Kidney epithelial cell (primary cell): ENCODE data around the gene RPS6KA5. TPM values are rescaled to one million over a fixed set of nuclear protein-coding genes. Genes with fewer than 3 reads are reported as not detected.
"Not testable (repeated sequence)": the region's sequence is repeated elsewhere in the genome, so short reads cannot be mapped to it uniquely, and the experiment has no call there.

Experiments
- DNase-seq: peaks from one replicate; pipeline ENCODE4 v3.0.0-alpha.2; 2010; ENCODE audit warnings: low read depth
- H3K27me3 ChIP-seq: 2 replicates; pipeline ENCODE4 v1.6.0; 2011; ENCODE audit warnings: low read length; ENCODE audit not compliant: control insufficient read depth, insufficient read depth
- H3K36me3 ChIP-seq: 2 replicates; pipeline ENCODE4 v1.5.1; 2011; ENCODE audit warnings: low read length; ENCODE audit not compliant: control insufficient read depth, insufficient read depth
- H3K4me3 ChIP-seq: 2 replicates; pipeline ENCODE4 v1.5.1; 2011; ENCODE audit warnings: low read depth, mild to moderate bottlenecking, control low read depth, low read length
- total RNA-seq: library from RNA; depleted of rRNA; stranded (reverse); fragments of >200 nt; gene quantifications from 2 replicates; pipeline ENCODE4 v1.2.3, GENCODE V29; 2015
- TF ChIP-seq, protein P1 (sequence below): IDR thresholded peaks from 2 replicates; pipeline ENCODE4 v1.5.1; 2011; ENCODE audit warnings: mild to moderate bottlenecking, moderate library complexity, low read length, control low read depth, inconsistent platforms; ENCODE audit not compliant: insufficient read depth, poor library complexity, severe bottlenecking

RPS6KA5 gene
- total RNA-seq, 1 donor from 2014 or later = 3.7 TPM

DNA sequence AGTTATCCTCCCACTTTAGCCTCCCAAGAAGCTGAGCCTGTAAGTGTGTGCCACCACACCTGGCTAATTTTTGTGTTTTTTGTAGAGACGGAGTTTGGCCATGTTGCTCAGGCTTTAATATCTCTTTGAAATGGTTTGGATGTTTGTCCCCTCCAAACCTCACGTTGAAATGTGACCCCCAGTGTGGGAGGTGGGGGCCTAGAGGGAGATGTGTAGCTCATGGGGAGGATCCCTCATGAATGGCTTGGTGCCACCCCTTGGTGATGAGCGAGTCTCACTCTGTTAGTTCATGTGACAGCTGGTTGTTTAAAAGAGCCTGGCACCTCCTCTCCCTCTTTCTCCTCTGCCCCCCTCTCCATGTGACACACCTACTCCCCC, 220.6 kb downstream of the RPS6KA5 start:
- DNase-seq = no peak
- TF ChIP-seq, protein P1, sequence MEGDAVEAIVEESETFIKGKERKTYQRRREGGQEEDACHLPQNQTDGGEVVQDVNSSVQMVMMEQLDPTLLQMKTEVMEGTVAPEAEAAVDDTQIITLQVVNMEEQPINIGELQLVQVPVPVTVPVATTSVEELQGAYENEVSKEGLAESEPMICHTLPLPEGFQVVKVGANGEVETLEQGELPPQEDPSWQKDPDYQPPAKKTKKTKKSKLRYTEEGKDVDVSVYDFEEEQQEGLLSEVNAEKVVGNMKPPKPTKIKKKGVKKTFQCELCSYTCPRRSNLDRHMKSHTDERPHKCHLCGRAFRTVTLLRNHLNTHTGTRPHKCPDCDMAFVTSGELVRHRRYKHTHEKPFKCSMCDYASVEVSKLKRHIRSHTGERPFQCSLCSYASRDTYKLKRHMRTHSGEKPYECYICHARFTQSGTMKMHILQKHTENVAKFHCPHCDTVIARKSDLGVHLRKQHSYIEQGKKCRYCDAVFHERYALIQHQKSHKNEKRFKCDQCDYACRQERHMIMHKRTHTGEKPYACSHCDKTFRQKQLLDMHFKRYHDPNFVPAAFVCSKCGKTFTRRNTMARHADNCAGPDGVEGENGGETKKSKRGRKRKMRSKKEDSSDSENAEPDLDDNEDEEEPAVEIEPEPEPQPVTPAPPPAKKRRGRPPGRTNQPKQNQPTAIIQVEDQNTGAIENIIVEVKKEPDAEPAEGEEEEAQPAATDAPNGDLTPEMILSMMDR = no peak
- Histone ChIP-seq H3K4me3 (no peak overlapping the region), H3K27me3 (no peaks in the 10 kb centered on the region), H3K36me3 (no peaks in the 10 kb centered on the region)

DNA sequence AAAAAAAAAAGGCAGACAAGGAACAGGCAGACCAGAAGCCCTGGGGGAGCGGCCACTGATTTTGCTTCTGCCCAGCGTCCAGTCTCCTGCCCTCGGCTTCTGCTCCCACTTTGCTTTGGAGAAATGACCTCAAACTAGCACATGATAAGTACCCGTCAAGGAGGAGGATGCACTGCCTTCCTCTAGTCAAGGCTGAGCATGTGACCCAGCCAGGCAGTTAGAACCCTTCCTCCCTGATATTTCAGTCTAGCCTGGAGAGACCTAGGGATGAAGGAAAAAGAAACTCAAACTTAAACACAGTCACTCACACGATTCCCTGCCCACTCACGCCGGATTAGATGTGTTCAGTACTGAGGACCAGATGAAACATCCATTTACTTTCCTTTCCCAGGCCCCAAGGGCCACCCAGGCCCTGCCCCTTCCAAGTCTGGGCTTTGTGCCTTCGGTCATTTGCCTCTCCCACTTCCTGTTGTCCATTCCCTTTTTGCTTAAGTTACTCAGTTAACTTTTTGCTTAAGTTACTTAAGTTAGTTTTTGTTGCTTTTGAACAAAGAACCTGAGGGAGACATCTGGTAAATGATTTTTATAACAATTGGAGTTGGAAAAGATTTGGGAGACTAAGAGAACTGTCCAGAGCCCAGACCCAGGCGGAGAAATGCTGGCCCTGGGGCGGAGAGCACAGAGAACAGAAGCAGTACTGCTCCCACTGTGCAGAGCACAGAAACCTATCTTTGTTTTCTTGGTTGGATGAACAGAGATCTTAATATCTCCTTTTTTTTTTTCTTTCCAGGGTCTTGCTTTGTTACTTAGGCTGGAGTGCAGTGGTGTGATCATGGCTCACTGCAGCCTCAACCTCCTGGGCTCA, 221.2 kb downstream of the RPS6KA5 start:
- no peaks in the 10 kb centered on the region for H3K27me3 ChIP-seq
- no peak overlapping the region for H3K4me3 ChIP-seq
- TF ChIP-seq, protein P1 = no peak
- DNase-seq = no peak
- no peaks in the 10 kb centered on the region for H3K36me3 ChIP-seq

DNA sequence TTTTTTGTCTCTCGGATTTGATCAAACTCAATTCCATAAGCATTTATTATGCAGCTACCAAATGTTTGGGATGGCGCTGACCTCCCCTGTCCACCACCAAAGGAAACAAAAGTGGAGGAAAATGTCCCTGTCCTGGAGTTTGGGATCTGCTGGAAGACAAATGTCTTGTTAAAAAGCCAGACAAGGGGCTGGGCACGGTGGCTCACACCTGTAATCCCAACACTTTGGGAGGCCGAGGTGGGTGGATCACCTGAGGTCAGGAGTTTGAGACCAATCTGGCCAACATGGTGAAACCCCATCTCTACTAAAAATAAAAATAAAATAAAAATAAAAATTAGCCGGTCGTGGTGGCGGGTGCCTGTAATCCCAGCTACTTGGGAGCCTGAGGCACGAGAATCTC, 221.9 kb downstream of the RPS6KA5 start:
- not testable (repeated sequence) for H3K4me3 ChIP-seq, H3K27me3 ChIP-seq, DNase-seq, H3K36me3 ChIP-seq

DNA sequence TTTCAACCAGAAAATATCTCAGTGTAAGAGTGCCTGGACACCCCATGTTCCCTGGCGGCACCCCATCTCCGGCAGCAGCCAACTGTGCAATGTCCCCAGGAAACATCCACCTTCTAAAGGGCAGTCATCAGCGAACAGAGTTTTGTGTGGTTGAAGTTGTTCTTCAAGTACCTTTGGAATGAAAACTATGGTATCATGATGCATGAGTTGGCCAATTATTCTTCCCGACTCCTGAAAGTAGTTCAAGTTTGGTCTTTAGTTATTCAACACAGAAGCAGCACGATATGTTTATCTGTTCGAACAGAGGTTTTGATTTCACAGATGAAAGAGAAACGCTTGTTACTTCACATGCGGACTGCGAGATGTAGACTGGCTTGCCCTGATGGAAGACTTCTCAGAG, 223.1 kb downstream of the RPS6KA5 start:
- Histone ChIP-seq H3K36me3 (no peaks in the 10 kb centered on the region), H3K4me3 (no peak overlapping the region), H3K27me3 (no peaks in the 10 kb centered on the region)
- DNase-seq = no peak
- TF ChIP-seq, protein P1 = no peak

DNA sequence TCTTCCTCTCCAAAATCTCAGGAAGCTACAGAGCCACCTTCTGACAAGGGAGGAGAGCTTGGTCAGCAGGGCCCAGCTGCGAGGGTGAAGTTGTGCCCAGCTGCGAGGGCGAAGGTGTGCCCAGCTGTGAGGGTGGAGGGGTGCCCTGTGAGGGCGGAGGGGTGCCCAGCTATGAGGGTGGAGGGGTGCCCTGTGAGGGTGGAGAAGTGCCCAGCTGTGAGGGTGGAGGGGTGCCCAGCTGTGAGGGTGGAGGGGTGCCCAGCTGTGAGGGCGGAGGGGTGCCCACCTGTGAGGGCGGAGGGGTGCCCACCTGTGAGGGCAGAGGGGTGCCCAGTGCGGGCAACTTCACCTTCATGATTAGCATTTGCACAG, 223.8 kb downstream of the RPS6KA5 start:
- DNase-seq = no peak
- Histone ChIP-seq H3K4me3 (no peak overlapping the region), H3K27me3 (no peaks in the 10 kb centered on the region), H3K36me3 (no peaks in the 10 kb centered on the region)
- TF ChIP-seq, protein P1 = no peak

DNA sequence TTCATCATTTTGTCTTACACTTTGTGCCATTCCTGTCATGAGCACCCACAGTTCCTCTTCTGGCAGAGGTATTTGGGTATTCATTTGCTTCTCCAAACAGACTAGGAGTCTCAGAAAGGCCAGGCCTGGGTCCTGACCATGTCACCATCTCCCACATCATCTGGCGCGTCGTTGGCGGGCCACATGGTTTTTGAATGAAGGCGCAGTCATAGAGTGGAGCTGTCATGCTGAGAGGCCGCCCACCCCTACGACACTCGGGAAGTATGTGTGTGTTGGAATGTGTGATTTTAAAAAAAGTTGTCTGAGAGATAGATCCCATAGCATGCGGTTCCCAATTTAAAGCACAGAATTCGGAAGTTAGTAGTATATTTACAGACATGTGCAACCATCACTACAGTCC, 228.6 kb downstream of the RPS6KA5 start:
- Histone ChIP-seq H3K27me3 (no peaks in the 10 kb centered on the region), H3K36me3 (no peaks in the 10 kb centered on the region), H3K4me3 (no peak overlapping the region)
- DNase-seq = no peak
- TF ChIP-seq, protein P1 = no peak
